CD8-positive, alpha-beta memory T cell (primary cell): ENCODE results near the gene RNGTT. TPM values are rescaled to one million over a fixed set of nuclear protein-coding genes. Genes with fewer than 3 reads are reported as not detected.

Source experiments
- CTCF ChIA-PET: fragments of 350-600 bp; sonication (Branson Sonifier 250); formaldehyde crosslinking; loops from one replicate; lab custom pipeline; 2021; ENCODE audit warnings: antibody characterized with exemption; lab: Charles Lee
- POLR2A ChIA-PET: fragments of 350-600 bp; sonication (Branson Sonifier 250); formaldehyde crosslinking; loops from one replicate; lab custom pipeline; 2021; ENCODE audit warnings: antibody characterized with exemption; lab: Charles Lee
- DNase-seq, 5 donors: peaks; one replicate each; pipeline versions ENCODE4 v3.0.0 to v3.0.0-alpha.2; 2020 to 2022; ENCODE audit warnings: mixed read lengths in 1 of 5
- H3K27ac ChIP-seq: one replicate; pipeline ENCODE4 v1.7.0; 2013; ENCODE audit warnings: low read depth, mild to moderate bottlenecking, low read length, moderate library complexity
- H3K27me3 ChIP-seq: 2 replicates; pipeline ENCODE4 v1.7.0; 2013; ENCODE audit warnings: low read length, mild to moderate bottlenecking; ENCODE audit not compliant: insufficient read depth, poor library complexity, severe bottlenecking
- H3K36me3 ChIP-seq: 2 replicates; pipeline ENCODE4 v1.7.0; 2013; ENCODE audit warnings: mild to moderate bottlenecking, low read length, moderate library complexity; ENCODE audit not compliant: insufficient read depth
- H3K4me1 ChIP-seq: 2 replicates; pipeline ENCODE4 v1.7.0; 2013; ENCODE audit warnings: mild to moderate bottlenecking, low read length, moderate library complexity; ENCODE audit not compliant: insufficient read depth
- H3K4me3 ChIP-seq: 2 replicates; pipeline ENCODE4 v1.7.0; 2013; ENCODE audit warnings: mild to moderate bottlenecking, low read length
- H3K9me3 ChIP-seq: 2 replicates; pipeline ENCODE4 v1.7.0; 2013; ENCODE audit warnings: mild to moderate bottlenecking, low read length
- H3K27ac Mint-ChIP-seq, 8 donors: one replicate each; pipeline ENCODE4 v1.8.0; 2020 to 2021; ENCODE audit warnings: mixed read lengths in 8 of 8, mild to moderate bottlenecking in 6 of 8, inconsistent platforms in 3 of 8, moderate library complexity in 3 of 8
- H3K27me3 Mint-ChIP-seq, 2 donors: one replicate each; pipeline ENCODE4 v1.8.0; 2020 to 2021; ENCODE audit warnings: mixed read lengths in 2 of 2, mild to moderate bottlenecking in 1 of 2, moderate library complexity in 1 of 2
- H3K36me3 Mint-ChIP-seq, 3 donors: one replicate each; pipeline ENCODE4 v1.8.0; 2020 to 2021; ENCODE audit warnings: mixed read lengths in 3 of 3, inconsistent platforms in 1 of 3, mild to moderate bottlenecking in 1 of 3
- H3K4me1 Mint-ChIP-seq, 3 donors: one replicate each; pipeline ENCODE4 v1.8.0; 2020 to 2021; ENCODE audit warnings: mixed read lengths in 3 of 3, inconsistent platforms in 1 of 3, mild to moderate bottlenecking in 1 of 3
- H3K4me3 Mint-ChIP-seq, 7 donors: one replicate each; pipeline ENCODE4 v1.8.0; 2020 to 2021; ENCODE audit warnings: mixed read lengths in 7 of 7, mild to moderate bottlenecking in 6 of 7, moderate library complexity in 4 of 7, inconsistent platforms in 2 of 7
- H3K9me3 Mint-ChIP-seq, 5 donors: one replicate each; pipeline ENCODE4 v1.8.0; 2020 to 2022; ENCODE audit warnings: mixed read lengths in 5 of 5, mild to moderate bottlenecking in 3 of 5, moderate library complexity in 2 of 5, inconsistent platforms in 1 of 5
- polyA plus RNA-seq: library from polyadenylated mRNA; unstranded; fragments of 300-500 nt; fragmentation: Illumina TruSeq; gene quantifications from one replicate; pipeline ENCODE4 v1.2.3, GENCODE V29; 2021
- total RNA-seq, 2 experiments: library from RNA; stranded (reverse); gene quantifications; one replicate each; pipeline ENCODE4 v1.2.3, GENCODE V29; 2021

RNGTT gene
- total and polyA plus RNA-seq, 3 experiments from 2014 or later = 16.0 to 22.3 (median 20.7) TPM

- no peak for DNase-seq
- no peaks in the 10 kb centered on the region for H3K9me3 ChIP-seq
- peaks cover 11 to 42% of the 10 kb centered on the region in 2 donors for H3K27me3 Mint-ChIP-seq
- H3K36me3 Mint-ChIP-seq = no peaks in the 10 kb centered on the region
- H3K4me1 ChIP-seq = no peaks in the 10 kb centered on the region
- H3K4me3 Mint-ChIP-seq = no peak overlapping the region
- H3K36me3 ChIP-seq = no peaks in the 10 kb centered on the region
- ChIA-PET CTCF (no interaction called here), POLR2A (no interaction called here)
- no peak overlapping the region for H3K27ac ChIP-seq
- H3K4me3 ChIP-seq = no peak overlapping the region
- no peaks in the 10 kb centered on the region for H3K27me3 ChIP-seq
- H3K9me3 Mint-ChIP-seq = no peaks in the 10 kb centered on the region
- H3K4me1 Mint-ChIP-seq = no peaks in the 10 kb centered on the region
- H3K27ac Mint-ChIP-seq = no peak overlapping the region
Measured at GRCh38 chr6:88588938-88589337, 374.5 kb downstream of the RNGTT start.

DNA sequence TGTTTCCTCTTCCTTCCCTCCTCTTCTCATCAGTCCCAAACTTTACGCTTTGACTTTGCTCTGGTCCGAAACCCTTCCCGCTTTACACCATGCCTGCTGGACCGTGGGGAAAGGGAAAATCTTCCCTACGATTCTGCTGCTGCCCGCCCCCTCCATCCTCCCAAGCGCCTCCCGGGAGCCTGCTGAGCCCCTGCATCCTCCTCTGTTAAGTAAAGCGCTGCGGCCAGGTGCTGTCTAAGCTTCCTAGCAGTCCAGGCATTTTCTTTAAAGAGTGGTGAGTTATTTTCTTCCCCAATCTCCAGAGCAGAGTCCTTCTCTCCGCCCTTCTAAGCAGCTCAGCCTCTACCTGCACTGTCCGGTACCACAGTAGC is 376.3 kb downstream of the RNGTT start:
- no peaks in the 10 kb centered on the region for H3K36me3 Mint-ChIP-seq
- ChIA-PET CTCF (no interaction called here), POLR2A (no interaction called here)
- H3K27me3 Mint-ChIP-seq = peaks cover 14 to 45% of the 10 kb centered on the region in 2 donors
- no peaks in the 10 kb centered on the region for H3K27me3 ChIP-seq
- no peaks in the 10 kb centered on the region for H3K4me1 ChIP-seq
- H3K27ac ChIP-seq = no peak overlapping the region
- H3K27ac Mint-ChIP-seq = no peak overlapping the region
- DNase-seq = no peak
- no peaks in the 10 kb centered on the region for H3K9me3 ChIP-seq
- H3K9me3 Mint-ChIP-seq = peaks cover 3 to 8% (median 7%) of the 10 kb centered on the region in 5 donors
- H3K4me3 ChIP-seq = no peak overlapping the region
- H3K36me3 ChIP-seq = no peaks in the 10 kb centered on the region
- no peak overlapping the region for H3K4me3 Mint-ChIP-seq
- no peaks in the 10 kb centered on the region for H3K4me1 Mint-ChIP-seq

DNA sequence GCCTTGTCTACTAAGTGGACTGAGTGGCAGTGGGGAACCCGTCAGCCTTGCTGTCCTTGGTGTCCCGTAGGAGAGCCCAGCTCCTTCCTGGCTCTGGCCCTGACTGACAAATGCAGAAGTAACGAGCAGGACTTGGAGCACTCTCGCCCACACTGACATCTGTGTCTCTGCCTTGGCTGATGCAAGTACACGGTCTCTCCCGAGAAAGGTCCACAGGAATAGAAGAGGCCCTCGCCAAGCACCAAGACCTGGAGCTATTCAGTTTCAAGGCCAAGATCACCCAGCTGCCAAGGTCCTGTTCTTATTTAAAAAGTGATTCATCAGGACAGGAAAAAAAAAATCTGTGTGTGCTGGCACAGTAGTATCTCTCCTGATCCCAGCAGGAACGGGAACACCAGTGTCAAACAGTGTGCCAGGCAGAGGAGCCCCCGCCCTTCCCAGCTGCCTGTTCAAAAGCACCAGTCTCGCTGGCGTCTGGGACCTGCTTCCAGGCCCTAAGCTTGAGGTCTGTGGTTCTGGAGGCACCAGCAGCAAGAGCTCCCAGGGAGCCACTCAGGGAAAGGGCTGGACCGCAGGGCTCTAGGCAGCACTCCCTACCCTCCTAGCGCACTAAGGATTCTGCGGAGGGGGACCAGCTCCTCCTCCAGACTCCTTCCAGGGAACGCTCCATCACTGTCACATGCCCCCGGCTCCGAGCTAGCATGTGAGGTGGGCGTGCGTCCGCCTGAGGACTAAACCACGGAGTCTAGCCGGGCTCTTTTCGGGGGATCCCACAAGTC is 376.9 kb downstream of the RNGTT start:
- Mint-ChIP-seq H3K4me1 (no peaks in the 10 kb centered on the region), H3K27me3 (peaks cover 14 to 46% of the 10 kb centered on the region in 2 donors), H3K27ac (no peak overlapping the region), H3K9me3 (peaks cover 5 to 12% (median 8%) of the 10 kb centered on the region in 5 donors), H3K36me3 (no peaks in the 10 kb centered on the region), H3K4me3 (no peak overlapping the region)
- H3K27ac ChIP-seq = no peak overlapping the region
- no peaks in the 10 kb centered on the region for H3K4me1 ChIP-seq
- no peaks in the 10 kb centered on the region for H3K27me3 ChIP-seq
- no peak overlapping the region for H3K4me3 ChIP-seq
- POLR2A ChIA-PET = no interaction called here
- no peak for DNase-seq
- no peaks in the 10 kb centered on the region for H3K36me3 ChIP-seq
- H3K9me3 ChIP-seq = no peaks in the 10 kb centered on the region
- CTCF ChIA-PET = no interaction called here

DNA sequence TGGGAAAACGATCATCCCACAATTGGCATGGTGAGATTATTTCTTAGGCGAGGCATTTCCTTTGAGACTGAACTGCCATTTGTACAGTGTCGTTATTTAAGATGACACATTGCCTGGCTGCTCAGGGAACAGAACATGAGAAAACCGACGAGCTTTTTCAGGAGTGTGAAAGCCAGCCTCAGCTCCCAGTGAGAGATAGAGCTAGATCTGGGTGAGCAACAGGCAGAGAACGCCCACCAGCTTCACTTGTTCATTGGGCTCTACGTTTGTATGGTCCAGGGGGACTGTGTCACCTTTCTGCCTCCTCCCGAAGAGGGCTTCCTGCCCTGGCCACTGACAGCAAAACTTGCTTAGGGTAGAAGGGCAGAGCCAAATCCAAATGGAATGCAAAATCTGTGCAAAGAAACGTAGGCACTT is 378.1 kb downstream of the RNGTT start:
- peaks cover 5 to 12% (median 8%) of the 10 kb centered on the region in 5 donors for H3K9me3 Mint-ChIP-seq
- H3K9me3 ChIP-seq = no peaks in the 10 kb centered on the region
- CTCF ChIA-PET = no interaction called here
- no peak overlapping the region for H3K27ac Mint-ChIP-seq
- no peaks in the 10 kb centered on the region for H3K27me3 ChIP-seq
- POLR2A ChIA-PET = no interaction called here
- no peak overlapping the region for H3K4me3 Mint-ChIP-seq
- H3K27me3 Mint-ChIP-seq = peaks cover 19 to 50% of the 10 kb centered on the region in 2 donors
- H3K4me1 ChIP-seq = no peaks in the 10 kb centered on the region
- no peaks in the 10 kb centered on the region for H3K36me3 ChIP-seq
- no peaks in the 10 kb centered on the region for H3K4me1 Mint-ChIP-seq
- H3K27ac ChIP-seq = no peak overlapping the region
- DNase-seq = no peak
- H3K36me3 Mint-ChIP-seq = no peaks in the 10 kb centered on the region
- no peak overlapping the region for H3K4me3 ChIP-seq

DNA sequence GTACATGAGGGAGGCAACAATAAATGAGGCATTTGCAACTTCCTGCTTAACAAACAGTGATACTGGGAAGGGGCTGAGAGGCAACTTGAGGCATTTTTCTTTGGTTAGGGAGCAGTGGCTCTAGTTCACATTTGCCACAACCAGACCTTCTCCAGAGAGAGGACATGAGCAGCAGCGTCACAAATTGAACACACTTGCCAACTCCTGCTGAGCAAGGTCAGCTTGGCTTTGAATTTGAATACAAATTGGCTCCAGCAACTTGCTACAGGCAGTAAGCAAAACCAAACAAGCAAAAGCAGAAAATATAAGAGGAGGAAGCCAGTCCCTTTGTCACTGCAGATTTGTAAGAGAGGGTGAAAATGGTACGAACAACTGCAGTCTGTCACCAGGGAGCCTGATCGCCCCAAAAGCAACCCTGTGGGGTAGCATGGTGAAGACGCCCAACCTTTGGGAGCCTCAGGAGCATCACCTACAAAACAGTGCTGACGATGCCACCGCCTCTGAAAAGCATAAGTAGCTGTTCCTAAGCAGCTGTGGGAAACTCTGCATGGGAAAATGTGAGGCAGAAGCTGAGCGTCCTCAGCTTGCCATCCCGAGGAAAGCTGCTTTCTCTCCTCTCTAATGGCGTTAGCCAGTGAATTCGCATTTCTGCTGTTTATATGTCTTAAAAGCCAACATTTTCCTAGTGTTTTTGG is 378.7 kb downstream of the RNGTT start:
- H3K36me3 ChIP-seq = no peaks in the 10 kb centered on the region
- Mint-ChIP-seq H3K27ac (no peak overlapping the region), H3K4me1 (no peaks in the 10 kb centered on the region), H3K9me3 (peaks cover 5 to 12% (median 8%) of the 10 kb centered on the region in 5 donors), H3K27me3 (peaks cover 19 to 53% of the 10 kb centered on the region in 2 donors), H3K4me3 (no peak overlapping the region), H3K36me3 (no peaks in the 10 kb centered on the region)
- no peaks in the 10 kb centered on the region for H3K4me1 ChIP-seq
- H3K9me3 ChIP-seq = no peaks in the 10 kb centered on the region
- H3K27ac ChIP-seq = no peak overlapping the region
- ChIA-PET CTCF (no interaction called here), POLR2A (no interaction called here)
- H3K27me3 ChIP-seq = no peaks in the 10 kb centered on the region
- no peak for DNase-seq
- no peak overlapping the region for H3K4me3 ChIP-seq

- H3K9me3 Mint-ChIP-seq = peaks cover 1 to 6% (median 3%) of the 10 kb centered on the region in 5 donors
- H3K36me3 ChIP-seq = no peaks in the 10 kb centered on the region
- no peaks in the 10 kb centered on the region for H3K4me1 Mint-ChIP-seq
- ChIA-PET CTCF (no interaction called here), POLR2A (no interaction called here)
- H3K27ac Mint-ChIP-seq = no peak overlapping the region
- DNase-seq = no peak
- no peaks in the 10 kb centered on the region for H3K27me3 ChIP-seq
- no peaks in the 10 kb centered on the region for H3K36me3 Mint-ChIP-seq
- no peak overlapping the region for H3K27ac ChIP-seq
- no peaks in the 10 kb centered on the region for H3K9me3 ChIP-seq
- H3K4me3 Mint-ChIP-seq = no peak overlapping the region
- H3K4me1 ChIP-seq = no peaks in the 10 kb centered on the region
- no peak overlapping the region for H3K4me3 ChIP-seq
- peaks cover 7 to 16% of the 10 kb centered on the region in 2 donors for H3K27me3 Mint-ChIP-seq
Measured at GRCh38 chr6:88577461-88577860, 386.0 kb downstream of the RNGTT start.

DNA sequence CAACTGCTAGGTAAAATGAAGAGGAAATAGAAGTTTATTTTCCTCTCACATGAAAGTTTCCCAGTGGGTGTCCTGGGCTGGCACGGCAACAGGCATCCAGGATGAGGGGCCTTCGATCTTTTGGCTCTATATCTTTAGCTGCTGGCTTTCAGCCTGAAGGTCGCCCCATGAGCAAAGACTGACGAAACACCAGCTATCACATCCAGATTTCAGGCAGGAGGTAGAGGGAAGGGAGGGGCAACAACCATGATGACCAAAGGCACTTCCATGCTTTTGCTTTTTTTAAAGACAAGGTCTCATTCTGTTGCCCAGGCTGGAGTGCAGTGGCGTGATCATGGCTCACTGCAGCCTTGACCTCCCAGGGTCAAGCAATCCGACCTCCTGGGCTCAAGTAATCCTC is 387.9 kb downstream of the RNGTT start:
- Mint-ChIP-seq H3K4me1 (no peaks in the 10 kb centered on the region), H3K9me3 (peaks cover 0 to 5% (median 4%) of the 10 kb centered on the region in 5 donors)
- POLR2A ChIA-PET = no interaction called here

GRCh38 chr6:88574651-88575050 is 388.8 kb downstream of the RNGTT start:
- no peak overlapping the region for H3K27ac Mint-ChIP-seq
- H3K4me1 Mint-ChIP-seq = no peaks in the 10 kb centered on the region
- Histone ChIP-seq H3K9me3 (no peaks in the 10 kb centered on the region), H3K36me3 (no peaks in the 10 kb centered on the region), H3K4me3 (no peak overlapping the region), H3K27ac (no peak overlapping the region), H3K4me1 (no peaks in the 10 kb centered on the region), H3K27me3 (no peaks in the 10 kb centered on the region)
- H3K9me3 Mint-ChIP-seq = peaks cover 0 to 8% (median 4%) of the 10 kb centered on the region in 5 donors
- no peak overlapping the region for H3K4me3 Mint-ChIP-seq
- no peak for DNase-seq
- ChIA-PET POLR2A (no interaction called here), CTCF (no interaction called here)
- peaks cover 0 to 2% of the 10 kb centered on the region in 2 donors for H3K27me3 Mint-ChIP-seq
- no peaks in the 10 kb centered on the region for H3K36me3 Mint-ChIP-seq

More for the DNA sequence above, 387.9 kb downstream of the RNGTT start:
- Histone ChIP-seq H3K27ac (no peak overlapping the region), H3K9me3 (no peaks in the 10 kb centered on the region), H3K36me3 (no peaks in the 10 kb centered on the region), H3K4me3 (no peak overlapping the region), H3K27me3 (no peaks in the 10 kb centered on the region), H3K4me1 (no peaks in the 10 kb centered on the region)
- Mint-ChIP-seq H3K36me3 (no peaks in the 10 kb centered on the region), H3K27ac (no peak overlapping the region), H3K27me3 (peaks cover 2 to 6% of the 10 kb centered on the region in 2 donors), H3K4me3 (no peak overlapping the region)
- CTCF ChIA-PET = no interaction called here
- no peak for DNase-seq
